SK-N-SH treated with all-trans-retinoic acid at 6 μM for 48 hours (cell line): ENCODE measurements around the gene FOXL1.
A peak's percentile ranks its signal among the peaks of the same experiment; 100 is the strongest.

Source experiments
- ATAC-seq: fragments of 200-7000 bp; cut with Tn5 transposase; 3 replicates; pipeline ENCODE4 v1.9.1; 2020; ENCODE audit warnings: mild to moderate bottlenecking, moderate library complexity
- ARNTL ChIP-seq: fragments of 450-650 bp; formaldehyde crosslinking; IDR thresholded peaks from 2 replicates; pipeline ENCODE4 v1.5.0; 2020; ENCODE audit warnings: low read depth, mild to moderate bottlenecking, moderate library complexity, borderline replicate concordance
- BACH2 ChIP-seq: fragments of 250-450 bp; sonication (Bioruptor Pico); IDR thresholded peaks from 2 replicates; pipeline ENCODE4 v1.9.0; 2021; ENCODE audit warnings: mild to moderate bottlenecking, borderline replicate concordance
- CSDC2 ChIP-seq: fragments of 250-450 bp; sonication (Bioruptor Pico); IDR thresholded peaks from 2 replicates; pipeline ENCODE4 v1.5.0; 2020; ENCODE audit warnings: mild to moderate bottlenecking, moderate library complexity
- CSRNP3 ChIP-seq: fragments of 250-450 bp; sonication (Bioruptor Pico); IDR thresholded peaks from 2 replicates; pipeline ENCODE4 v1.5.1; 2021; ENCODE audit warnings: mild to moderate bottlenecking, moderate library complexity
- ESRRG ChIP-seq: fragments of 250-450 bp; sonication (Bioruptor Pico); IDR thresholded peaks from 2 replicates; pipeline ENCODE4 v1.6.1; 2021; ENCODE audit warnings: mild to moderate bottlenecking
- GLIS3 ChIP-seq: fragments of 250-450 bp; sonication (Bioruptor Pico); IDR thresholded peaks from 2 replicates; pipeline ENCODE4 v1.5.0; 2020; ENCODE audit warnings: mild to moderate bottlenecking, moderate library complexity
- ISL1 ChIP-seq: fragments of 250-450 bp; sonication (Bioruptor Pico); IDR thresholded peaks from 2 replicates; pipeline ENCODE4 v2.1.2; 2022; ENCODE audit warnings: mild to moderate bottlenecking, moderate library complexity
- OSR1 ChIP-seq: fragments of 250-450 bp; sonication (Bioruptor Pico); IDR thresholded peaks from 2 replicates; pipeline ENCODE4 v1.8.0; 2022; ENCODE audit warnings: moderate library complexity, mild to moderate bottlenecking, inconsistent platforms
- PATZ1 ChIP-seq: fragments of 250-450 bp; sonication (Bioruptor Pico); IDR thresholded peaks from 2 replicates; pipeline ENCODE4 v1.8.0; 2020; ENCODE audit warnings: mild to moderate bottlenecking, moderate library complexity, borderline replicate concordance
- POU6F1 ChIP-seq: fragments of 250-450 bp; sonication (Bioruptor Pico); IDR thresholded peaks from 2 replicates; pipeline ENCODE4 v1.8.0; 2021; ENCODE audit warnings: low read depth, mild to moderate bottlenecking, moderate library complexity, borderline replicate concordance
- PPARA ChIP-seq: fragments of 250-450 bp; sonication (Bioruptor Pico); IDR thresholded peaks from 2 replicates; pipeline ENCODE4 v1.5.0; 2020; ENCODE audit warnings: mild to moderate bottlenecking, borderline replicate concordance
- RARB ChIP-seq: fragments of 250-450 bp; sonication (Bioruptor Pico); IDR thresholded peaks from 2 replicates; pipeline ENCODE4 v1.8.0; 2021; ENCODE audit warnings: mild to moderate bottlenecking, moderate library complexity
- SNAI2 ChIP-seq: fragments of 250-450 bp; sonication (Bioruptor Pico); IDR thresholded peaks from 2 replicates; pipeline ENCODE4 v1.5.0; 2020; ENCODE audit warnings: mild to moderate bottlenecking, moderate library complexity
- ZC3H10 ChIP-seq: fragments of 250-450 bp; sonication (Bioruptor Pico); IDR thresholded peaks from 2 replicates; pipeline ENCODE4 v1.5.1; 2021; ENCODE audit warnings: mild to moderate bottlenecking, moderate library complexity
- ZFP3 ChIP-seq: fragments of 250-450 bp; sonication (Bioruptor Pico); IDR thresholded peaks from 2 replicates; pipeline ENCODE4 v1.5.0; 2020; ENCODE audit warnings: mild to moderate bottlenecking, moderate library complexity
- ZFP30 ChIP-seq: fragments of 450-650 bp; formaldehyde crosslinking; IDR thresholded peaks from 2 replicates; pipeline ENCODE4 v1.5.0; 2022; ENCODE audit warnings: mild to moderate bottlenecking, moderate library complexity
- ZNF565 ChIP-seq: fragments of 450-650 bp; formaldehyde crosslinking; conservative IDR thresholded peaks from 2 replicates; pipeline ENCODE4 v1.5.0; 2020; ENCODE audit warnings: low read depth, mild to moderate bottlenecking, moderate library complexity
- ZNF70 ChIP-seq: fragments of 450-650 bp; formaldehyde crosslinking; IDR thresholded peaks from 2 replicates; pipeline ENCODE4 v1.5.0; 2020; ENCODE audit warnings: mild to moderate bottlenecking, moderate library complexity
- ZNF8 ChIP-seq: fragments of 450-650 bp; formaldehyde crosslinking; IDR thresholded peaks from 2 replicates; pipeline ENCODE4 v1.5.0; 2020; ENCODE audit warnings: mild to moderate bottlenecking, moderate library complexity
- TF ChIP-seq, protein P1 (sequence below): fragments of 250-450 bp; sonication (Bioruptor Pico); IDR thresholded peaks from 2 replicates; pipeline ENCODE4 v1.5.1; 2020; ENCODE audit warnings: low read depth, mild to moderate bottlenecking, moderate library complexity

FOXL1 gene

GRCh38 chr16:86575754-86576557 lies 2.4 kb upstream of the FOXL1 start:
- peak; percentile 91 for ATAC-seq
- TF ChIP-seq ZNF8 (CRISPR knock-in tag) (no peak), SNAI2 (CRISPR knock-in tag) (no peak), PATZ1 (CRISPR knock-in tag) (no peak), PPARA (no peak), ZNF70 (CRISPR knock-in tag) (no peak), ESRRG (CRISPR knock-in tag) (no peak), ZFP3 (no peak), RARB (CRISPR knock-in tag) (no peak), ZC3H10 (CRISPR knock-in tag) (no peak), ARNTL (no peak), ISL1 (CRISPR knock-in tag) (no peak)
- TF ChIP-seq, all 23 proteins: peak for 0

- ATAC-seq = peak; percentile 11
- TF ChIP-seq ARNTL = no peak
- TF ChIP-seq, all 23 proteins: peak for 0
These were observed 1.6 kb upstream of the FOXL1 start for GRCh38 chr16:86576591-86577313.

GRCh38 chr16:86577314-86577971 lies 906 bp upstream of the FOXL1 start:
- ATAC-seq = no peak
- TF ChIP-seq GLIS3 (no peak), ARNTL (no peak), POU6F1 (CRISPR knock-in tag) (no peak), CSRNP3 (CRISPR knock-in tag) (no peak), OSR1 (CRISPR knock-in tag) (no peak), PATZ1 (CRISPR knock-in tag) (no peak), ZFP30 (CRISPR knock-in tag) (no peak), SNAI2 (CRISPR knock-in tag) (no peak), ZNF565 (CRISPR knock-in tag) (no peak), ESRRG (CRISPR knock-in tag) (no peak), BACH2 (CRISPR knock-in tag) (no peak), ZNF70 (CRISPR knock-in tag) (no peak), ZC3H10 (CRISPR knock-in tag) (no peak), RARB (CRISPR knock-in tag) (no peak), ZFP3 (no peak), CSDC2 (CRISPR knock-in tag) (no peak)
- TF ChIP-seq, protein P1, sequence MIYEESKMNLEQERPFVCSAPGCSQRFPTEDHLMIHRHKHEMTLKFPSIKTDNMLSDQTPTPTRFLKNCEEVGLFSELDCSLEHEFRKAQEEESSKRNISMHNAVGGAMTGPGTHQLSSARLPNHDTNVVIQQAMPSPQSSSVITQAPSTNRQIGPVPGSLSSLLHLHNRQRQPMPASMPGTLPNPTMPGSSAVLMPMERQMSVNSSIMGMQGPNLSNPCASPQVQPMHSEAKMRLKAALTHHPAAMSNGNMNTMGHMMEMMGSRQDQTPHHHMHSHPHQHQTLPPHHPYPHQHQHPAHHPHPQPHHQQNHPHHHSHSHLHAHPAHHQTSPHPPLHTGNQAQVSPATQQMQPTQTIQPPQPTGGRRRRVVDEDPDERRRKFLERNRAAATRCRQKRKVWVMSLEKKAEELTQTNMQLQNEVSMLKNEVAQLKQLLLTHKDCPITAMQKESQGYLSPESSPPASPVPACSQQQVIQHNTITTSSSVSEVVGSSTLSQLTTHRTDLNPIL (CRISPR knock-in tag) = no peak
